GM21528 (cell line): Measurements from ENCODE around the gene CSMD2.

Experiments used
- ATAC-seq: cut with Tn5 transposase; IDR thresholded peaks from one replicate; pipeline ENCODE4 v1.9.1; 2021; ENCODE audit warnings: mild to moderate bottlenecking, moderate library complexity; ENCODE audit not compliant: unreplicated experiment, low FRiP score

CSMD2 gene

DNA sequence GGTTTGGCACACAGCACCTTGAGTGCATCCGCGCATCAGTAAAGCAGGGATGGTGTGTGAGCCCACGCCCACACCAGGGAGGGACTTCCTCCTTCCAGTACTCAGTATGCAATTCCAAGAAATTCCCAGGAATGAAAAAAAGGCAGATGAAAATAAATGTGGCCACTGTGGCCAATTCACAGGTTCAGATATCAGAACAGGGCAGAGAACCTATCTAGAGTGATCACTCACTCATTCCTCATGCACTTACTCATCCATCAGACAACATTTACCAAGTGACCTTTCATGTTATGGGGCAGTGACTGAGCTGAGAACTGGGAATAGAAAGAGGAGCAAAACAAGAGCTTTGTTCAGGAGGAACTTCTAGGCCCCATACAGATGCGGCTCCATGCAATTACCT, 578.9 kb downstream of the CSMD2 start:
- ATAC-seq: no peak

DNA sequence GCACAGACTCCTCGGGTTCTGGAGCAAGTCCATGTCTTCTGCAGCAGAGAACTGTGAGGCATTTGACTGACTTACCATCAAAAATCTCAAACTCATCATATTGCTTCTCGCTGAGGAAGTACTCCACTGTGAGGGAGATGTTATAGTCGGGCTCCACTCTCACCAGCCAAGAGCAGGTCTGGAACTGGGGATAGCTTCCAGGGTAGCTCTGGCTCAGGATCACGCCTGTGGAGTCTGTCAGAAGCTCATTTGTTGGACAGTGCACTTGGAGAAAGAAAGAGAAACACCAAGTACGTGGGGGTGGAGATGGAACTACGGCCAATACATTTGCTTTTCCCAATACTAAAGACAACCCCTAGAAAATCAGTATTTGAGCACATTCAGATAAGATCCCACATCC, 581.5 kb downstream of the CSMD2 start:
- no peak for ATAC-seq

DNA sequence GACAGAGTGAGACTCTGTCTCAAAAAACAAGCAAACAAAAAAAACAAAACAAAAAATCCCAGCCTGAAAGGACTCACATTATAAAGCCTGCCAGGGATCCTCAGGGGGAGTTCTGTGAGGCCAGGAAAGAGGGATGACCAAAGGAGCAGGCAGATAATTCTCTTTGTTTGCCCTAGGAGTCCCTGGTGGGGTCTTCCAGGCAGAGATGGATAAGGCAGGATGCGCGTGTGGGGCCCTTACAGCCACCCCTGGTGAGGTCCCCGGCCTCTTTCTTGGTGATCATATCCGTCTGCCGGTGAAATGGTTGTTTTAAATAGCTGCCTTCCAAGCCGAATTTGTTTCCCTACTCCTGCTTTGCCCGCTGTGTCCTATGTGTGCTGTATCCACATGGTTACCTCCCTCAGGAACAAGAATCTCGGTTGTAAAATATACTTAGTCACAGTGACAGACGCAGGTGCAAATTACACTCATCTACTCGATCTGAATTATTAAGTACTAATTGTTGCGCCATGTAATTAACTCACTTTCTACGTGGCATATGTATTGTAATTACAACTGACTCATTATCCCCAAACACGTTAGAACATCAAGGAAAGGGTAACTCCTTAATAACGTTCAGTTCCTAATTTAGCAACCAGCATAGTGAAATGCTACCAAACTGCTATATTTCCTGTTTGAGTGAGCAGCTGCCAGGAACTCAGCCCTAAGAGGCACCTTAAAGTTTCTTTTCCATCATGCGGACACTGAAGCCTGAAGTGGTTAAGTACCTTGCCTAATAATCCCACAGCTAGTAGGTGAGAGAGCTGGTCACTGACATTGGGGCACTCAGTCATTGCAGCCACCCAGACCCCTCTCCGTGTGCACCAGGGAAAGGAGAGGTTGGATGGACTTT, 586.2 kb downstream of the CSMD2 start:
- ATAC-seq: no peak

DNA sequence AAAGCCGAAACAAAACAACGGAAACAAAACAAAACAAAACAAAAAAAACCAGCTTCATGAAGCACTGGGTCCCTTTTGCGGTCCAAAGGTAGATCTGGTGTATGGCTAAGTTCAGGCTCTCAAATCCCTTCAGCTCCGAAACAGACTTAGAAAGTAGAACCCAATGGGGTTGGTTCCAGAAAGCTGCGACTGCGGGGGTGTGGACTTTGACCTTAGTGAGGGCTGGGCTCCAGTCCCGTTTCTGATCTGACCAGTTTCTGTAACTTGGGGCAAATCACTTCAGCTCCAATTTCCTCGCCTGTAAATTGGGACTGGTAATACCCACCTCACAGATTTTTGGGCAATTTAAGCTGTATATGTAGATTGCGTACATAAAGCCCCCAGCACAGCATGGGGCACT, 587.4 kb downstream of the CSMD2 start:
- no peak for ATAC-seq

DNA sequence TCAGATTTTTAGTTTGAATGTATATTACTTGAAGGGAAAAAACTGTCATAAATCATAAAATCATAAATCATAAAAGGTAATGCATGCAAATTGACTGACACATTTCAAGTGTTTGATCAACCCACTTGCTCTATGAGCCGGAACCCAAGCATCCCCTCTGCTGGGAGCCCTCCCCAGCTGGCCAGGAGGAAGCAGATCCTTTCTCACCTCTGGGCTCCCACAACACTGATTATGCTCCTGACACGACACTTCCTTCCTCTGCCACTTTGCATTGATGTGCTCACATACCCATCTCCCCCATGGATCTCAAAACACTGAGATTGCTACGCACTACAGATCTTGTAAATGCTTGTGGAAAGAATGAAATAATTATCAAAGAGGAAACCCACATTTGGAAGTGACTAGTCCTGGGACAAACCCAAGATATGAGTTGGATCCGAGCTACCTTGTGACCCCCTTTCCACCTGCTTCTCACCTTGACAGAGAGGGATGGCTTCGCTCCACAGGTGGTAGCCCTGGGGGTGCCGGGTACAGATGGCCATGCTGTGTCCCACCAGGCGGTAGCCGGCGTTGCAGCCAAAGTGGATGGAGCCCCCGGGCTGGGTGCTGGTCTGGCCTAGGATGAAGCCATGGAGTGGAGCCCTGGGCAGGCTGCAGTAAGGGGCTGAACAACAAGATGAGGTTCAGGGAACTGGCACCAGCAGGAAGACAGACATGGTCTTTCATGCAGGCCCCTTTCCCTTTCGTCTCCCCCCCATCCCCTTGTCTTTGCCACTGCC, 588.0 kb downstream of the CSMD2 start:
- no peak for ATAC-seq

DNA sequence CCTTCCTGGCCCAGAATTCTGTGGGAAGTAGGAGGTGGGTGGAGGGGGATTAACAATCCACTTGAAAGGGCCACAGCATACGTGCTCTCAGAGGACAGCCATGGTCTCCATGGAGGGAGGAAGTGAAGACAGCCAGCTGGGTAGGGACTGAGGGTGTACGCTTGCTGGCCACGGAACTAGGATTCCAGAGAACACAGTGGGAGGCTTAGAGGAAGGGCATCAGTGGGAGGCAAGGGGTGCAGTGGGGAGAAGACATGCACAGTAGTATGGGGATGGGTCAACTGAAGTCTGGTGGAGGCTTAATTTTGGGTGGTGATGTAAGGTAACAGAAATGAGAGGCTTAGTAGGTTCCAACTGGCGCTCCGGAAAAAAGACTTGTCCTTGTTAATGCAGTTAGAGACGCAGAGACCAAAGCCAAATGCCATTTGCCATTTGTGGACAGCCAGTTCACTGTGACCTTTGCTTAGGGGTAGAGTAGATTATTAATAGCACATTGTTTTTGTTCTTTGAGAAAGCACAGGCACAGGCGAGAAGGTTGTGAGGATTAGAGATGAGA, 589.6 kb downstream of the CSMD2 start:
- ATAC-seq: no peak

DNA sequence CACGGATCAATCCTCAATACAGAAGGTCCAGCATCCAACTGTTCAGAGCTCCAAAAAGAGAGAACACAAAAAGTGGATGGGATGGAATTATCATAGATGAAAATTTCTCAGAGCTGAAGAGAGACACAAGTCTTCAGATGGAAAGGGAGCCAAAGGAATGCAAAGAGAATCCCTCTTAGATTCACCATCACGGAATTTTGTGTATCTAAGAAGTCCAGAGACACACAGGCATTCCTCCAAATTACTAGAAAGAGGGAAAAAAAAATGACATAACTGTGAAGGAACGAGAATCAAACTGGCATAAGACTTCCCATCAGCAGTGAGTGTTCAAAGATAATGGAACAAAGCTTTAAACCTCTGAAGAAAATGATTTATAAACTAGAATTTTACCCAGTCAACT, 591.4 kb downstream of the CSMD2 start:
- no peak for ATAC-seq

DNA sequence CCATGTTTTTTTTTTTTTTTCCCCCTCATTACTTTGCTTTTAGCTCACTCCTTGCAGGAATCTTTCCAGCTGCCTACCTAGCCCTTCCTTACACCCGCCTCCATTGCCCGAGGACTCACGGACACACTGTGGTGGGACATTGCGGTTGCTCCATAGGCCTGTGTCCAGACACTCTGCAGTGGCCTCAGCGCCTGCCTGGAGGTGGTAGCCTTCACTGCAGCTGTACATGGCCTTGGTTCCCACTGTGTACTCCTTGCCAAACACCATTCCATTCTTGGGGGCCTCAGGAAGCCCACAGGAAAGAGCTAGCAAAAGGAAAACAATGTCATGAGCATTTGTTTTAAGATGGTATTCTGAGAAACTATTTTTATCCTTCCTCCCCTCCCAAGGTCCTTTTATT, 592.6 kb downstream of the CSMD2 start:
- no peak for ATAC-seq

DNA sequence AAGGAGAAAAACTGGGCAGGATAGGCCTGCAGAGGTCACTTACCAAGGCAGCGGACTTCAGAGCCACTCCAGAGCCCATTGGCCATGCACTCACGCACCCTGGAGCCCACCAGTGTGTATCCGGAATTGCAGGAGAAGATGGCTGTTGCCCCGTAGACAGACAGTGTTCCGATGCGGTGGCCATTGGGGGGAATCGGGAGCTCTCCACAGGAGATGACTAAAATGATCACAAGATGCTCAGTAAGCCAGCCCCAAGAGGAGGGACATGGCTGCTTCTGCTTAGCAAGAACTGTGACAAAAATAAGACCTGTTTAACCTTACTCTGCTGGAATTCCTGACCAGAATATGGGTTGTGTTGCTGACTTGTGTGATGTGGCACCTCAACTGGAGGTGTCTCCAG, 595.7 kb downstream of the CSMD2 start:
- ATAC-seq: no peak

DNA sequence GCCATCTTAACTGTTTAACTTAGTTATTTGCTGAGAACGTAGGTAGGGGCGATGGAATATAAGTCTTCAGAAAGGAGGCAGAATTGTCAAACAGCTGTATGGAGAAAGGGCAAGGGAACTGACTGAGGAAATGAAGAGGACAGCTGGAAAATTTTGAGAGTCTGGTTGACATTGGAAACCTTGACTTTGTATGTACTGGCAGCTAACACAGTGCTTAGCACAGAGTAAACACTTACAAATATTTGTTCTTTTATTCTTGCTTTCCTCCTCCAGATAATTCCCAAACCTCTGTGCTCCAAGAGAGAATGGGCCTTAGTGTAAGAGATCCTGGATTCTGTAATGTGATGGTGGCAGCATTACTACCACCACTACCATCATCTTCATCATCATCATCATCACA, 601.3 kb downstream of the CSMD2 start:
- no peak for ATAC-seq

DNA sequence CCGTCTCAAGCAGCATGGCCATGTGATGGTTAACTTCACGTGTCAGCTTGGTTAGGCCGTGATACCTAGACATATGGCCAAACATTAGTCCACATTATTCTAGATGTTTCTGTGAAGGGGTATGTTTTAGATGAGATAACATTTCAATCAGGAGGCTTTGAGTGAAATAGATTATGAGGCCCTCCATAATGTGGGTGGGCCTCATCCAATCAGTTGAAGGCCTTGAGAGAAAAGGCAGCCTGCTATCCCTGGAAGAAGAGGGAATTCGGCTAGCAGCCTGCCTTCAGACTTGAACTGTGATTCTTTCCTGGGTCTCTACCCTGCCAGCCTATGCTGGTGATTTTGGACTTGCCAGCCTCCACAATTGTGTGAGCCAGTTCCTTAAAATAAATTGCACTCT, 602.5 kb downstream of the CSMD2 start:
- no peak for ATAC-seq

DNA sequence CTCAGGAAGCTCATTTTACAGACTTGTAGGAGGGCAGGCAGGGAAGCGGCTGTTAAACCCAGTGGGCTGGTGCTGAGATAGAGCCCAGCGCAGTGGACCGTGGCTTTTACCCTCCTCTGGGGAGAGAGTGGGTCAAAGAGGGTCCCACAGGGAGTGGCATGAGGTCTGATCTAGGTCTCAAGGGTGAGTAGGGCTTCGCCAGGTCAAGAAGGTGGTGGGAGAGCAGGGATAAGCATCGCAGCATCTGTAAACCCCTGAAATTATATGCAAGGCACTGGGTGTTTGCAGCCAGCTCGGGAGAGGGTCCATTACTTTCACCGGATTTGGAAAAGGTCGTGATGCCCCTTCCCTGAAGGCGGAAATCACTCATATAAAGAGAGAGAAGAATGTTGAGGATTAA, 603.5 kb downstream of the CSMD2 start:
- ATAC-seq: no peak

DNA sequence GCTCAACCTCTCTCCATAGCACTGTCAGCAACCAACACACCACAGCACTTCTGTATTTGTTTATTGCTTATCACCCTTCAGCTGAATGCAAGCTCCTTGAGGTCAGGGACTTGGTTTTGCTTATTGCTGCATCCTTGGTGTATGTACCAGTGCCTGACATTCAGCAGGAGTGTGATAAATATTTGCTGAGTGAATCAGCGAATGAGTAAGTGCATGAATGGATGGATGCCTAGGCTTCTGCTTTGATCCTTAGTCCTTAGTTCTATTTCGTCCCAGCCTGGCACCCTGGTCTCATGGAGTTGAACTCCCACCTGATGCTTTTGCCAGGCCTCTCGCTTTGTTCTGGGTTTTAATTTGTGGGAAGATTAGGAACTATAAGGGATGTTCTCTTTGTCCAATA, 604.4 kb downstream of the CSMD2 start:
- ATAC-seq: no peak

DNA sequence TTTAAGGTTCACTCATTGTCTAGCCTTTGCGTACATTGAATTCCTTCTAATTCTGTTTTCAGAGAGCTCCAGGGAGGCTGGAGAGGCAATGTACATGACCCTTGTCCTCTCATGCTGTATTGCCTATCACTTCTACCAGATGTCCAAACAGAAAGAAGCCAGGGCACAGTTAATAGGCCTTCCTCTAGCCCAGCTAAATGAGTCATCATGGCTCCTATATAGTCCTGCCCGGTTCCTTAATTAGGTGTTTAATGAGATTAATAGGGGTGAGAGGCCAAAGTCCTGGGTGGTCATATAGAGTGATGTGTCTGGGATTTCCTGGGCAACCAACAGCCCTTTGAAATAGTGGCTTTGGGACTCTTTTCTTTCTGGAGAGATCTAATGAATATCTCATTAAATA, 616.3 kb downstream of the CSMD2 start:
- ATAC-seq: no peak

DNA sequence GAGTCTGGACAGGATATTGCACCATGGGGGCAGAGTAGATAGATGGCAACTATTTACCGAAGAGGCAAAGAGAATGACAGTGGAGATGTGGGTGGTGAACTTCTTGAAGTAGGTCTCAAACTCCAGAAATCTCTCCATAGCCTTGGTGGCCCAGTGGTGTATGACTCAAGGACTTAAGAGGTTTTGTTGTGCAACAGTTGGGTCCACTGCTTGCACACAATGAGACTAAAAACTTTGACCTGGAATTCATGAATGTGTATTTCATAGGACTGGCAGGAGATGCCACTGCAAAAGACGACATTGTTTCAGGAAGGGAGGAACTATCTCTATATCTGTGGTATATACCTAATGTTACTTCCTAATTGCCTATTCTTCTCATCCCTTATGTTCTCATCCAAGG, 616.7 kb downstream of the CSMD2 start:
- ATAC-seq: no peak

DNA sequence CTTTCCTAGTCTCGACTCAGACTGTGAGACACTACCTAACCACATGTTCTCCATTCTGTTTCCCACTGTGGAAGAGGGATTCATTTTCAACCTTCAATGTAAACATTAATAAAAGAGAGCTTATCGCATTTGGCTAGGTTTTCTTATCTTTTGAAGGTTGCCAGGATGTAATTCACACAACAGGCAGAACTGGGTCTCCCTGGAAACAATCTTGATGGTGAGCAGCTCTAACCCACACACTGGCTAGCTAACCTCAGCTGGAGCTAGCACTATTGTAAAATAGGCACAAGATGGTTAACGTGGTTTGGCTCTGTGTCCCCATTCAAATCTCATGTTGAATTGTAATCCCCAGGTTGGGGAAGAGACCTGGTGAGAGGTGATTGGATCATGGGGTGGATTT, 617.5 kb downstream of the CSMD2 start:
- ATAC-seq: no peak

DNA sequence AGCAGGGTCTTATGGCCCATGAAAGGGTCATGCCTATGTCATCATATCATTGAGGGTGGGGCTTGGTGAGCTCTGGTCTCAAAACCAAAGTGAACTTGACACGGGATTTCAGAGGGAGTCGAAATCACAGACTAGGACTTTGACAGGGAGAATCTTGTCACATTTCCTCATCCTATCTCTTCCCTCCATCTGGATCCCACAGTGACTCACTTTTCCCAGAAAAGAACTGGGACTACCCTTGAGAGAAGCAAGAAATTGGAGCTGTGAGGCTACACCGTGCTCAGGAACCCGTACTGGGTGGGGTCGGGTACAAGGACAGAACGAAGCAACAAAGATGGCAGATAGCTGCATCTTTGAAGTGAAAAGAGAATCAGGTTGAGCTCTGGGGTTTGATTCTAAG, 623.1 kb downstream of the CSMD2 start:
- ATAC-seq: no peak

DNA sequence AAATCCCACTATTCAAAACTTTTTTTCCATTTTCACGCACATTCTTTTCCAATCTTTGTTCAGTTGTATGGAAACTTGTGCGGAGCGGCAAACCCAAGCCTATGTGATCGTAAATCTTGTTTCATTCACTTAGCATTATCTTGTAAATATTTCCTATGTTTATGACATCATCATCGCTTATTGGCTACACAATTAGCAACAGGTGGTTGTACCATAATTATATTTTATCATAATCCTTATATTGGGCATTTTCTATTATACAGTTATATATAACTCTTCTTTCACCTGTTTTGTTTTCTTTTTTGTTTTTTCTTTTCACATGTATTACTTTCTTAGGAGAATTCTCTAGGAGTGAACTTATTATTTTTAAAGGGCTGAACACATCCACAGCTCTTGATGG, 627.1 kb downstream of the CSMD2 start:
- no peak for ATAC-seq

DNA sequence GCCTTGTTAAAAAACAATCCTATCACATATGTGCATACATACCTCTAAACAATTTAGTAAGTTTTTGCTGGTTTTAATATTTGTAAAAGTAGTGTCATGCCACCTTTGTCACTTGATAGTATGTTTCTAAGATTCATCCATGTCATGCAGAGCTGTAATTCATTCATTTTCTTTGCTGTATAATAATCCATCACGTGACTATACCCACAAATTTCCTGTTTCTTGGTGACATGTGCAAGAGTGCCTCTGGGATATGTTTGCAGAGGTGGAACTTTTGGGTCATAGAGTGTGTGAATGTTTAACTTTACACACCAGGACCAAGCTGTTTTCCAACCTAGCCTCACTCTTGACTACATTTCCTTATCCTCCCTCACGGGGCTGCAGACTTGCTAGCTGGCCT, 629.7 kb downstream of the CSMD2 start:
- ATAC-seq: no peak

DNA sequence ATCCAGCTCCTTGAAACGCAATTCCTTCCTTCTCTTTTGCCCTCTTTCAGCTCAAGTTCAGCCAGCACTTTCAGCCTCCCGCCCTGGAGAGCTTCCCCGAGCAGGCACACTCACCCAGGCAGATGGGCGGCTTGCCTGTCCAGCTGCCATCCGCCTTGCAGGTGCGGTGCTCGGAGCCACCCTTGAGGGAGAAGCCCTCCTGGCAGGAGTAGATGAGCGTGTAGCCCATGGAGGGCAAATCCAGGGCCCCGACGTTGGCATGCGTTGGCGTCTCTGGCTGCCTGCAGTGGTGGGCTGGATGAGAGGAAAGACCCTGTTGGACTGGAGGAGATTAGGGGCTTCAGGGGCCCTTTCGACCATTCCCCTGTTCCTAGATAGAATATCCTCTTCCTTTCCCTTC, 632.1 kb downstream of the CSMD2 start:
- ATAC-seq: no peak

DNA sequence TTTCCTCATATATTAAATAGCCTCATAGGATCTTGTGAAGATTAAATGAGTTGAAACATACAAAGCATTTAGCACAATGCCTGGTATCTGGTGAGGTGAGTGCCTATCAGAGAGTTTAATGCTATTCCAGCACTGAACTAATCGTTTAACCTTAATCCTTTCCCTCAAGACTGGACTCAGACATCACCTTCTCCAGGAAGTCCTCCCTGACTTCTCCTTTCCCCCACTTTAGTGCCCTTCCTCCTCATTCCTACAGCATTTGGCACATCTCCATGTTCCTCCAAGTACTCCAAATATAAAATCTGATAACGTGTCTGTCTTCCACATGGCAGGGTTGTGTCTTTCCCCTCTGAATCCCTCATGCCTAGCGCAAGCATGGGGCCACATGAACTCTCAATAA, 632.8 kb downstream of the CSMD2 start:
- no peak for ATAC-seq

DNA sequence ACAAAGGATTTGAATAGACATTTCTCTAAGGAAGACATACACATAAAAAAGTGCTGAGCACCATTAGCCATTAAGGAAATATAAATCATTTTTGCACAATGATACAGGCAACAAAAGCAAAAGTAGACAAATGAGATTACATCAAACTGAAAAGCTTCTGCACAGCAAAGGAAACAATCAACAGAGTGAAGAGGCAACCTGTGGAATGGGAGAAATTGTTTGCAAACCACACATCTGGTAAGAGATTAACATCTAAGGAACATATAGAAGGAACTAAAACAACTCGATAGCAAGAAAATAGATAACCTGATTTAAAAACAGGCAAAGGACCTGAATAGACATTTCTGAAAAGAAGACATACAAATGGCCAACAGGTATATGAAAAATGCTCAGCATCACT, 635.1 kb downstream of the CSMD2 start:
- no peak for ATAC-seq
